K562 (cell line): ENCODE measurements around the gene KCTD7. TPM values are rescaled to one million over a fixed set of nuclear protein-coding genes. Genes with fewer than 3 reads are reported as not detected.

Source experiments
- CC2D1A ChIP-seq: fragments of 450-650 bp; IDR thresholded peaks from 2 replicates; pipeline ENCODE4 v1.6.1; 2017; ENCODE audit warnings: mild to moderate bottlenecking
- DACH1 ChIP-seq: fragments of 450-650 bp; IDR thresholded peaks from 2 replicates; pipeline ENCODE4 v1.6.1; 2018; ENCODE audit not compliant: partially characterized antibody
- ETV1 ChIP-seq: fragments of 450-650 bp; conservative IDR thresholded peaks from 2 replicates; pipeline ENCODE4 v1.6.1; 2016; ENCODE audit warnings: missing genetic modification characterization, control low read depth, low read depth, missing compliant biosample characterization
- GABPB1 ChIP-seq: sonication (generic); formaldehyde crosslinking; IDR thresholded peaks from 2 replicates; pipeline ENCODE4 v1.8.0; 2022; ENCODE audit warnings: mild to moderate bottlenecking, missing genetic modification reagents
- IRF2 ChIP-seq: sonication (generic); formaldehyde crosslinking; IDR thresholded peaks from 2 replicates; pipeline ENCODE4 v1.8.1; 2022; ENCODE audit warnings: mild to moderate bottlenecking, missing genetic modification reagents
- NFYB ChIP-seq: IDR thresholded peaks from 2 replicates; pipeline ENCODE4 v1.6.1; 2011; ENCODE audit warnings: mild to moderate bottlenecking, moderate library complexity; ENCODE audit not compliant: insufficient read length; ENCODE audit errors: extremely low read depth
- POLR2AphosphoS5 ChIP-seq: IDR thresholded peaks from 2 replicates; pipeline ENCODE4 v1.6.1; 2011; ENCODE audit warnings: mild to moderate bottlenecking, low read depth, low read length, moderate library complexity; ENCODE audit not compliant: control insufficient read depth, insufficient read depth
- SETDB1 ChIP-seq: IDR thresholded peaks from one replicate; pipeline ENCODE4 v1.6.1; 2012; ENCODE audit warnings: low read length, control low read depth, inconsistent platforms
- SIN3B ChIP-seq: fragments of 450-650 bp; IDR thresholded peaks from 2 replicates; pipeline ENCODE4 v1.6.1; 2017; ENCODE audit warnings: low read depth, mild to moderate bottlenecking, moderate library complexity
- TCFL5 ChIP-seq: fragments of 250-450 bp; sonication (Bioruptor Pico); conservative IDR thresholded peaks from 2 replicates; pipeline ENCODE4 v1.6.1; 2021; ENCODE audit warnings: mild to moderate bottlenecking, moderate library complexity, matching md5 sums
- ZNF12 ChIP-seq: sonication (generic); formaldehyde crosslinking; IDR thresholded peaks from 2 replicates; pipeline ENCODE4 v1.4.0; 2020; ENCODE audit warnings: mild to moderate bottlenecking, missing genetic modification reagents
- ZNF174 ChIP-seq: fragments of 250-450 bp; sonication (Bioruptor Pico); IDR thresholded peaks from 2 replicates; pipeline ENCODE4 v1.4.0; 2020; ENCODE audit warnings: mild to moderate bottlenecking
- ZNF184 ChIP-seq: sonication (generic); formaldehyde crosslinking; IDR thresholded peaks from 2 replicates; pipeline ENCODE4 v1.5.0; 2020; ENCODE audit warnings: missing genetic modification reagents
- ZNF253 ChIP-seq: fragments of 250-450 bp; sonication (Bioruptor Pico); conservative IDR thresholded peaks from 2 replicates; pipeline ENCODE4 v1.6.1; 2021; ENCODE audit warnings: mild to moderate bottlenecking
- ZNF707 ChIP-seq: fragments of 250-450 bp; sonication (Bioruptor Pico); conservative IDR thresholded peaks from 2 replicates; pipeline ENCODE4 v1.8.0; 2022; ENCODE audit warnings: inconsistent platforms, mild to moderate bottlenecking, moderate library complexity
- polyA plus RNA-seq, 8 experiments: library from polyadenylated mRNA; depleted of rRNA in 4 of 8; stranded (reverse) in 5 of 8; unstranded in 3 of 8; fragments of >200 nt; fragmentation: Nextera tagmentation in 2 of 8; fragmentation: Illumina TruSeq in 1 of 8; extraction: Ambion mirVana in 2 of 8; extraction: Trizol in 1 of 8; gene quantifications; 2 replicates each; pipeline versions ENCODE4 v1.2.1 to v1.2.3, GENCODE V29; 2011 to 2014; ENCODE audit warnings: inconsistent platforms in 1 of 8, missing spikeins in 1 of 8
- total RNA-seq, 7 experiments: library from RNA; depleted of rRNA in 6 of 7; stranded (reverse); fragments of >200 nt in 6 of 7; fragmentation: Illumina TruSeq in 2 of 7; extraction: Trizol in 2 of 7; gene quantifications; 2 replicates each; pipeline versions ENCODE4 v1.2.1 to v1.2.3, GENCODE V29; 2011 to 2021; ENCODE audit warnings: low replicate concordance in 1 of 7
- TF ChIP-seq, protein P1 (sequence below): sonication (generic); IDR thresholded peaks from 2 replicates; pipeline ENCODE4 v1.6.1; 2016
- TF ChIP-seq, protein P2 (sequence below), 2 experiments: fragments of 450-650 bp in 1 of 2; sonication (generic) in 1 of 2; formaldehyde crosslinking in 1 of 2; IDR thresholded peaks in 1 of 2; conservative IDR thresholded peaks in 1 of 2; 2 replicates each; pipeline versions ENCODE4 v1.6.1 to v1.8.1; 2016 to 2023; ENCODE audit warnings: mild to moderate bottlenecking in 2 of 2, moderate library complexity in 2 of 2, inconsistent platforms in 1 of 2, missing genetic modification reagents in 1 of 2
- TF ChIP-seq, protein P3 (sequence below): fragments of 450-650 bp; conservative IDR thresholded peaks from 2 replicates; pipeline ENCODE4 v1.6.1; 2016; ENCODE audit warnings: missing genetic modification characterization, low read depth, mild to moderate bottlenecking, missing compliant biosample characterization, moderate library complexity
- TF ChIP-seq, protein P4 (sequence below): fragments of 250-450 bp; sonication (Bioruptor Pico); IDR thresholded peaks from 2 replicates; pipeline ENCODE4 v1.4.0; 2020; ENCODE audit warnings: mild to moderate bottlenecking
- TF ChIP-seq, protein P5 (sequence below): fragments of 450-650 bp; IDR thresholded peaks from 2 replicates; pipeline ENCODE4 v1.6.1; 2018; ENCODE audit not compliant: partially characterized antibody

The KCTD7 gene
- total and polyA plus RNA-seq, 9 of the 15 experiments (the other 6 are each of a cell fraction or from before 2014, with no cell fraction given), result 1.5 to 26.0 (median 9.0) TPM

DNA sequence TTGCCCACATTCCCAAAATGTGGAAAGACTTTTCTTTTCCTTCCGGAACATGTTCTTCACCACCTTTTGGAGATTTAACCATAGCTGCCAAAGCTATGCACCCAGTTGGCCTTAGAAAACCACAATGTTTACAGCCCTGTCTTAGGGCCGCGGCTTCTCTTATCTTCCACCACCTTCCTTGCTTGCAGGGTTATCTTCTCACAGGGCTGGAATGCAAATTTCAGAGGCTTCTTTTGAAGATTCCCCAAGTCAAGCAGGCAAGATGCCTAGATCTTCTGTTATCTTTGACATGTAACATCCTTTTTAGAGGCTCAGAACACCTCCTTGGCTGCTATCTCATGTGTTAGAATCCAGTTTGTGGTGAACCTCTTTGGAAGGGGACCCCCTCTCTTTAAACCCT is 11.1 kb downstream of the KCTD7 start (continued):
- TF ChIP-seq ZNF253 (no peak), IRF2 (CRISPR knock-in tag) (no peak), DACH1 (no peak), ZNF707 (no peak), SETDB1 (no peak), CC2D1A (peak; percentile 73), SIN3B (no peak), TCFL5 (CRISPR knock-in tag) (no peak), ZNF184 (CRISPR knock-in tag) (no peak), ZNF12 (CRISPR knock-in tag) (no peak), GABPB1 (CRISPR knock-in tag) (peak; percentile 49; the same call in 1 of the 2 replicates), ETV1 (tag) (peak; percentile 49; the same call in 1 of the 2 replicates), POLR2AphosphoS5 (peak; percentile 98), NFYB (no peak), ZNF174 (no peak)
- TF ChIP-seq, protein P1, sequence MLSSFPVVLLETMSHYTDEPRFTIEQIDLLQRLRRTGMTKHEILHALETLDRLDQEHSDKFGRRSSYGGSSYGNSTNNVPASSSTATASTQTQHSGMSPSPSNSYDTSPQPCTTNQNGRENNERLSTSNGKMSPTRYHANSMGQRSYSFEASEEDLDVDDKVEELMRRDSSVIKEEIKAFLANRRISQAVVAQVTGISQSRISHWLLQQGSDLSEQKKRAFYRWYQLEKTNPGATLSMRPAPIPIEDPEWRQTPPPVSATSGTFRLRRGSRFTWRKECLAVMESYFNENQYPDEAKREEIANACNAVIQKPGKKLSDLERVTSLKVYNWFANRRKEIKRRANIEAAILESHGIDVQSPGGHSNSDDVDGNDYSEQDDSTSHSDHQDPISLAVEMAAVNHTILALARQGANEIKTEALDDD, result peak; percentile 75
- TF ChIP-seq, protein P2, sequence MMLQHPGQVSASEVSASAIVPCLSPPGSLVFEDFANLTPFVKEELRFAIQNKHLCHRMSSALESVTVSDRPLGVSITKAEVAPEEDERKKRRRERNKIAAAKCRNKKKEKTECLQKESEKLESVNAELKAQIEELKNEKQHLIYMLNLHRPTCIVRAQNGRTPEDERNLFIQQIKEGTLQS (IDR thresholded peaks at IDR 0.05), result no peak
- TF ChIP-seq, protein P2 (CRISPR knock-in tag; conservative IDR thresholded peaks at IDR 0.05), result 0 out of 2 replicates have a peak, but pooled peaks have one; percentile 34
- TF ChIP-seq, protein P3, sequence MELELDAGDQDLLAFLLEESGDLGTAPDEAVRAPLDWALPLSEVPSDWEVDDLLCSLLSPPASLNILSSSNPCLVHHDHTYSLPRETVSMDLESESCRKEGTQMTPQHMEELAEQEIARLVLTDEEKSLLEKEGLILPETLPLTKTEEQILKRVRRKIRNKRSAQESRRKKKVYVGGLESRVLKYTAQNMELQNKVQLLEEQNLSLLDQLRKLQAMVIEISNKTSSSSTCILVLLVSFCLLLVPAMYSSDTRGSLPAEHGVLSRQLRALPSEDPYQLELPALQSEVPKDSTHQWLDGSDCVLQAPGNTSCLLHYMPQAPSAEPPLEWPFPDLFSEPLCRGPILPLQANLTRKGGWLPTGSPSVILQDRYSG, result no peak
- TF ChIP-seq, protein P4, sequence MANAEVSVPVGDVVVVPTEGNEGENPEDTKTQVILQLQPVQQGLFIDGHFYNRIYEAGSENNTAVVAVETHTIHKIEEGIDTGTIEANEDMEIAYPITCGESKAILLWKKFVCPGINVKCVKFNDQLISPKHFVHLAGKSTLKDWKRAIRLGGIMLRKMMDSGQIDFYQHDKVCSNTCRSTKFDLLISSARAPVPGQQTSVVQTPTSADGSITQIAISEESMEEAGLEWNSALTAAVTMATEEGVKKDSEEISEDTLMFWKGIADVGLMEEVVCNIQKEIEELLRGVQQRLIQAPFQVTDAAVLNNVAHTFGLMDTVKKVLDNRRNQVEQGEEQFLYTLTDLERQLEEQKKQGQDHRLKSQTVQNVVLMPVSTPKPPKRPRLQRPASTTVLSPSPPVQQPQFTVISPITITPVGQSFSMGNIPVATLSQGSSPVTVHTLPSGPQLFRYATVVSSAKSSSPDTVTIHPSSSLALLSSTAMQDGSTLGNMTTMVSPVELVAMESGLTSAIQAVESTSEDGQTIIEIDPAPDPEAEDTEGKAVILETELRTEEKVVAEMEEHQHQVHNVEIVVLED (CRISPR knock-in tag), result no peak
- TF ChIP-seq, protein P5, sequence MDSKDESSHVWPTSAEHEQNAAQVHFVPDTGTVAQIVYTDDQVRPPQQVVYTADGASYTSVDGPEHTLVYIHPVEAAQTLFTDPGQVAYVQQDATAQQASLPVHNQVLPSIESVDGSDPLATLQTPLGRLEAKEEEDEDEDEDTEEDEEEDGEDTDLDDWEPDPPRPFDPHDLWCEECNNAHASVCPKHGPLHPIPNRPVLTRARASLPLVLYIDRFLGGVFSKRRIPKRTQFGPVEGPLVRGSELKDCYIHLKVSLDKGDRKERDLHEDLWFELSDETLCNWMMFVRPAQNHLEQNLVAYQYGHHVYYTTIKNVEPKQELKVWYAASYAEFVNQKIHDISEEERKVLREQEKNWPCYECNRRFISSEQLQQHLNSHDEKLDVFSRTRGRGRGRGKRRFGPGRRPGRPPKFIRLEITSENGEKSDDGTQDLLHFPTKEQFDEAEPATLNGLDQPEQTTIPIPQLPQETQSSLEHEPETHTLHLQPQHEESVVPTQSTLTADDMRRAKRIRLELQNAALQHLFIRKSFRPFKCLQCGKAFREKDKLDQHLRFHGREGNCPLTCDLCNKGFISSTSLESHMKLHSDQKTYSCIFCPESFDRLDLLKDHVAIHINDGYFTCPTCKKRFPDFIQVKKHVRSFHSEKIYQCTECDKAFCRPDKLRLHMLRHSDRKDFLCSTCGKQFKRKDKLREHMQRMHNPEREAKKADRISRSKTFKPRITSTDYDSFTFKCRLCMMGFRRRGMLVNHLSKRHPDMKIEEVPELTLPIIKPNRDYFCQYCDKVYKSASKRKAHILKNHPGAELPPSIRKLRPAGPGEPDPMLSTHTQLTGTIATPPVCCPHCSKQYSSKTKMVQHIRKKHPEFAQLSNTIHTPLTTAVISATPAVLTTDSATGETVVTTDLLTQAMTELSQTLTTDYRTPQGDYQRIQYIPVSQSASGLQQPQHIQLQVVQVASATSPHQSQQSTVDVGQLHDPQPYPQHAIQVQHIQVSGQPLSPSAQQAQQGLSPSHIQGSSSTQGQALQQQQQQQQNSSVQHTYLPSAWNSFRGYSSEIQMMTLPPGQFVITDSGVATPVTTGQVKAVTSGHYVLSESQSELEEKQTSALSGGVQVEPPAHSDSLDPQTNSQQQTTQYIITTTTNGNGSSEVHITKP, result peak; percentile 11
